Left forelimb (tissue), 1 donor: ENCODE results near the gene SNAI1.
A peak's percentile ranks its signal among the peaks of the same experiment; 100 is the strongest.
"Not testable (repeated sequence)": the region's sequence is repeated elsewhere in the genome, so short reads cannot be mapped to it uniquely, and the experiment has no call there.

Experiments
- DNase-seq: peaks from one replicate; pipeline ENCODE4 v3.0.0-alpha.2; 2018; ENCODE audit warnings: low spot score

The SNAI1 gene

DNA sequence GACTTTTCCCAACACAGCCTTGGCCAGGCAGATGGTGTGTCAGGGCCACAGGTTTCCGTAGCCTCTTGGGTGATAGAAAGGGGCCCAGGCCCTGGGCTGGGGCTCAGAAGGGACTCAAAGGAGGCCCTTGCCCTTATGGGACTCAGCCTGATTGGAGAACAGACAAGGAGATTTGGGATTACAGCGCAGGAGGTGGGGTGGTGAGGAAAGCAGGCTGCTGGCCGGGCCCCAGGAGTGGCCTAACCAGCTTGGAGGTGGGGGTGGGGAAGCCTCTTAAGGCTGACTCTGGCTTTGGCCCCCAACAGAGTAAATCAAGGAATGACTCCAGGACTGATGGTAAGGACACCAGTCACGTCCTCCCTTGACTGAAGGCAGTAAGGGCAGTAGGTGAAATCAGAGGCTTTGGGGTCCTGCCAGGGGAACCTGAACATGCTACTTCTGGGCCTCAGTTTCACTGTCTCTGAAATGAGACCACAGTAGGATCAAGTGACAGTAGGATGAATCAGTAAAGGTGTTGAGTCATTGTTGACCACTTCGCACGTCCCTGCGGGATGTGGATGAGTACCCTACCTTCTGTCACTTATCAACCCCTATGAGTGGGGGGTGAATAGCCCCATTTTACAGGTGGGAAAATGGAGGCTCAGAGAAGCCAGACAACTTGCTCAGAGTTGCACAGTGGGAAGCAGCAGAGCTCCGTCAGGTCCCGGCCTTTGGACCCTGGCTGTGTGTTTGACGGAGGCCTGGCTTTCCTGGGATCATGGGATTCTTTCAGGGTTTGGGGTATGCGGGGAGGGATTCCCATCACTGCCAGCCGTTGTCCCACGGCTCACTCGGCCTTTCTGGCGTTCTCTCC, 4.5 kb downstream of the SNAI1 start:
- no peak for DNase-seq

DNA sequence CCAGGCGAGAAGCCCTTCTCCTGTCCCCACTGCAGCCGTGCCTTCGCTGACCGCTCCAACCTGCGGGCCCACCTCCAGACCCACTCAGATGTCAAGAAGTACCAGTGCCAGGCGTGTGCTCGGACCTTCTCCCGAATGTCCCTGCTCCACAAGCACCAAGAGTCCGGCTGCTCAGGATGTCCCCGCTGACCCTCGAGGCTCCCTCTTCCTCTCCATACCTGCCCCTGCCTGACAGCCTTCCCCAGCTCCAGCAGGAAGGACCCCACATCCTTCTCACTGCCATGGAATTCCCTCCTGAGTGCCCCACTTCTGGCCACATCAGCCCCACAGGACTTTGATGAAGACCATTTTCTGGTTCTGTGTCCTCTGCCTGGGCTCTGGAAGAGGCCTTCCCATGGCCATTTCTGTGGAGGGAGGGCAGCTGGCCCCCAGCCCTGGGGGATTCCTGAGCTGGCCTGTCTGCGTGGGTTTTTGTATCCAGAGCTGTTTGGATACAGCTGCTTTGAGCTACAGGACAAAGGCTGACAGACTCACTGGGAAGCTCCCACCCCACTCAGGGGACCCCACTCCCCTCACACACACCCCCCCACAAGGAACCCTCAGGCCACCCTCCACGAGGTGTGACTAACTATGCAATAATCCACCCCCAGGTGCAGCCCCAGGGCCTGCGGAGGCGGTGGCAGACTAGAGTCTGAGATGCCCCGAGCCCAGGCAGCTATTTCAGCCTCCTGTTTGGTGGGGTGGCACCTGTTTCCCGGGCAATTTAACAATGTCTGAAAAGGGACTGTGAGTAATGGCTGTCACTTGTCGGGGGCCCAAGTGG, 5.3 kb downstream of the SNAI1 start:
- no peak for DNase-seq

DNA sequence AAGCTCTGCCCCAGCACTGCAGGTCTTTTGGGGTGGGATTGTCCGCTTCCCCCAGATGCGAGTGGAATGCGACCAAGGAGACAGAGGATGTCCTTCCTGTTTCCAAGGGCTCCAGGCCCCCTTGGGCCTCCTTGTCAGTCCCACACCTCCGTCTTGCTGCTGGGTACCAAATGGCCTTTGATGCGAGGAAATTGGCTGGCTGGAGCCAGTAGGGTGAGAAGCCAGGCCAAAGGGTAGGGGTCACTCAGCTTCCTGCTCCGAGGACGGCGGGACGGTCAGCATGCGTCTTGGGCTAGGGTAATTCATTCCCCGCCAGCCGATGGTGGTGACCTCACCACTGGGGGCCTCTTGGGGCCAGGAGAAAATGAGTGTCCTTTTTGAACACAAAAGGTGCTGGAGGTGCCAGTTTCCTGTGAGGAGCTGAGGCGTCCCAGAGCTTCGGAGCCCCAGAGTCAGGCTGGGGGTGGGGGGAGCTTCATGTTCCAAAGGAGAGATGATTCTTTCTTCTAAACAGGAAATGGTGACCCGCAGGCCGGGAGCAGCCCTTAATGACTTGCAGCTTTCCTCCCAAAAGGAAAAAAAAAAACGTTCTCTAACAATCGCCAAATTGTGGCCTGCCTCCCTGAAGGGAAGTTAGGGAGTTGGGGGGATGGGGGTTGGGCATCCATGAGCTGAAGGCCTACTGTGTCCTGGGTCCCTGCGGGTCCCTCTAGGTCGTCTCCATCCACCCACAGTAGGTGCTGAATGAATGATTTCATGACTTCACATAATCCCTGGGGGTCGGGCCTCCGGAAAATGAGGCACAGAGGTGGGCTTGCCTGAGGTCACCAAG, 6.7 kb downstream of the SNAI1 start:
- DNase-seq: peak; percentile 72

DNA sequence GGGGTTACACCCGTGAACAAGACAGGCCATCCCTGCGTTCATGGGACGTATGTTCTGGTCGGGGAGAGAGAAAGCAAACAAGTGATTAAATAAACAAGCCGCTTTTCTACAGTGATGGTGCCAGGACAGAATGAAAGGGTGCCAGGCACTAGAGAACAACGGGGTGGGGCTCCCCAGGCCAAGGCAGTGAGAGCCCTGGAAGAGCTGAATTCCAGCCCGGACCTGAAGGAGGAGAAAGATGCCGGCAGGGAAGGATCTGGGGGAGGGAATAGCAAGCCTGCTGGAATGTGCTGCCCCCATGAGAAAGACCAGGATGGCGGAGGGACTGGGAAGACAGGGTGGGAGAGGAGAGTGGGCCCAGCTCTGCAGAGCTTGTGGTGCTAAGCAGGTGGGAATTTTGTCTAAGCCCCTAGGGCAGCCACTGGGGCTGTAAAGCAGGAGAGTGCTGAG, 7.5 kb downstream of the SNAI1 start:
- no peak for DNase-seq

DNA sequence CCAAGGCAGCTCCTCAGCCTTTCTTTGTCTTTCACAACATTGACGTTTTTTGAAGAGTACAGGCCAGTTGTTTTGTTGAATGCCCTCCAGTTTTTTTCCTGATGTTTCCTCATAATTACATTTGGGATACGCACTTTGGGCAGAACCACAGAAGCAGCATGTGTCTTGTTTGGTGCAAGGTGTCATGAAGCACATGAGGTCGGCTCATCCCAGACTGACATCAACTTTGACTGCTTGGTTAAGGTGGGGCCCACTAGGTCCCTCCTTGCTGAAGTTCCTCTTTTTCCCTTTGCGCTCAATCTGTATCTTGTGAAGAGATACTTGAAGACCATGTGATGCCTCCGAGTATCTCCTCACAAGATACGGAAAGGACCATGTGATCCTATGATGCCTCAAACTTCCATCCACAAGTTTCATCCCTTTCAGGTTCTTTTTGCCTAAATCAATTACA, 10.5 kb downstream of the SNAI1 start:
- no peak for DNase-seq

DNA sequence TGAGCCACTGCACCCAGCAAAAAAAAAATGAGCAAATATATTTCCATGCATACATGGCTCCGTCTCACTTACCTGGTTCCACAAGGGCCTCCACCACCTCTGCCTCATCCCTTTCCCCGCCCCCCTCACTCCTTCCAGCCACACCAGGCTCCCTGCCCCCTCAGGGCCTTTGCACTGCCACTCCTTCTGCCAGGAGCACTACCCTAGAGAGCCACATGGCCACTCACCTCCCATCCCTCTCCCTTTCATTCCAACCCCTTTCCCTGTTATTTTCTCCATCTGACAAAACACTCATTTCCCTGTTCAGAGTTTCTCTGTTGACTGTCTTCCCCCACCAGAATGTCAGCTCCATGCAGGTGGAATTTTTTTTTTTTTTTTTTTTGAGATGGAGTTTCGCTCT, 12.8 kb downstream of the SNAI1 start:
- no peak for DNase-seq

DNA sequence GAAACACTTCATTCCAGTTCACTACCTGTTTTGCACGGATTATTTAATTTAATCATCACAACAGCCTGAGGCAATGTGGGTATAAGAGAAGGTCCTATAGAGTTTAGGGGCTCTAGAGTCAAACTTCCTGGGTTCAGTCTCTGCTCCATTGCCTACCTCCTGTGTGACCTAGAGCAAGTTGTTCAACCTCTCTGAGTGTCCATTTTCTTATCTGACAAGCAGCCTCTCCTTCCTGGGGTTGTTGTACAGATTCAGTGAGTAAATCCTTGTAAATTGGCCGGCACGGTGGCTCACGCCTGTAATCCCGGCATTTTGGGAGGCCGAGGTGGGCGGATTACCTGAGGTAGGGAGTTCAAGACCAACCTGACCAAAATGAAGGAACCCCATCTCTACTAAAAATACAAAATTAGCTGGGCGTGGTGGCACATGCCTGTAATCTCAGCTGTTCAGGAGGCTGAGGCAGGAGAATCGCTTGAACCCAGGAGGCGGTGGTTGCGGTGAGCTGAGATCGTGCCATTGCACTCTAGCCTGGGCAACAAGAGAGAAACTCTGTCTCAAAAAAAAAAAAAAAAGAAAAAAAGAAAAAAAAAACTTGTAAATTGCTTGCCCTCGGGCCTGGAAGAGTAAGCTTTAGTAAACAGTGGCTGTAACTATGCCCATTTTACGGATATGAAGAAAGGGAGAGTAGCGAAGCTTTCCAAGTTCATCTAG, 15.9 kb downstream of the SNAI1 start:
- not testable (repeated sequence) for DNase-seq

DNA sequence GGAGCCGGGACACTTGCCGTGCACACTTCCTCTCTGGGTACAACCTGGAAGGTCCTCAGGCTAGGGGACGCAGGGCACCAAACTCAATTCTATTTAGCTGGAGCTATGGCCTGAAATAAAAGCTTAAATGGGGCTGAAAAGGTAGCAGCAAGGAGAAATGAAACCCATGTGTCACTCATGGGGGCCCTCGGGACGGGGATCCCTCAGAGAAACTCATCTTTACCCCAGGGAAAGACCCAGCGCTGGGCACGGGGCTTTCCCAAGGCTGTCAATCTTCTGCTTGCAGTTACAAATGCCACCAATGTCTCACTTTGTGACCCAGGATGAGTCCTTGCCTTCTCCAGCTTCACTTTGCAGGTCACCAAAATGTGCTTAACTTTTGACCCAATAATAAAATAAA, 16.5 kb downstream of the SNAI1 start:
- no peak for DNase-seq

DNA sequence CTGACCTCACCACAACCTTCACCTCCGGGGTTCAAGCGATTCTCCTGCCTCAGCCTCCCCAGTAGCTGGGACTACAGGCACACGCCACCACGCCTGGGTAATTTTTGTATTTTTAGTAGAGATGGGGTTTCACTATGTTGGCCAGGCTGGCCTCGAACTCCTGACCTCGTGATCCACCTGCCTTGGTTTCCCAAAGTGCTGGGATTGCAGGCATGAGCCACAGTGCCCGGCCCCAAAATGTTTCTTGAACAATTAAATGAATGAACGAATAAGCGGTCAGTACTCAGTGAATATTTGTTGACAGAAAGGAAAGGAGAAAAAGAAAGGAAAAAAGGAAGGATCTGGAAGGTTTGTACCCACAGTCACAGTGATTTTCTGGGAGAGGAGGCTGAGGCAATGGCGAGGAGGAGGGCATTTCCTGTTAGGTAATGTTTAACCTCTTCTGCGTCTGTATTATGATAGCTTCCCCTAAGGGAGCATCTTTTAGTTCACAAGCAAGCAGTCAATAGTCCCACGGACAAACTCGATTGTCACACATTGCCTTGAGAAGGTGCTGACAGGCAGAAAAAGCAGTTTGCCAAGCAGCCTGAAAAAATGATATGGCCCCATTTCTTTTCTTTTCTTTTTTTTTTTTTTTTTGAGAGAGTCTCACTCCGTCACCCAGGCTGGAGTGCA, 17.9 kb downstream of the SNAI1 start:
- not testable (repeated sequence) for DNase-seq

DNA sequence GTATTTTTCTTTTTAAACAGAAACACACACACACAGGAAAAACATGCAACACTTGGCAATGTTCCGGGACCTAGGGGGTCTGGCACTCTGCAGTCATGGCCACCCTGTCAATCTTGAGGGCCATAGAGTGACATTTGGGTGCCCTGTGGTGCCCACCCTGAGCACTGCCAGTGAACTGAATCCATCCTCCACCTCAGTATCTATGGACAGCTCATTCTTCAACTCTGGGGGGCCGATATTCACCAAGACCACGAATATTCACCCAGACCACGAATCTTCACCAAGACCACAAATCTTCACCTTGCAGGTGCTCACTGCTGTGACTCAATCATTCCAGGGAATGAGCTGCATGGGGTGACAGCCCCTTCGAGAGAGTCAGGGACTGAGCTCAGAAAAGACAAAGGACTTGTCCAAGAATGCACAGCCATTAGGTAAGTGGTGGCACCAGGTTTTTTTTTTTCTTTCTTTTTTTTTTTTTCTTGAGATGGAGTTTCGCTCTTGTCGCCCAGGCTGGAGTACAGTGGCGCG, 19.1 kb downstream of the SNAI1 start:
- no peak for DNase-seq

DNA sequence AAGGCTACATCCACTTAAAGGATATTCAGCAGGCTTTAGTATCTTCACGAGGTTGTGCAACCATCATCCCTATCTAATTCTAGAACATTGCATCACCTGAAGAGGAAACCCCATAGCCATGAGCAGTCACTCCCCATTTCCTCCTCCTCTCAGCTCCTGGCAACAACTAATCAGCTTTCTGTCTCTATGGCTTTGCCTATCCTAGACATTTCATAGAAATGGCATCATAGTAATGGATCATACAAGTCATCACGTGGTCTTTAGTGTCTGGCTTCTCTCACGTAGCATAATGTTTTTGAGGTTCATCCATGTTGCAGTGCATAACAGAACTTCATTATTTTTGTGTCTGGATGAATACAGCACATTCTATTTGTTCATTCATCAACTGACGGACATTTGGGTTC, 20.5 kb downstream of the SNAI1 start:
- no peak for DNase-seq

DNA sequence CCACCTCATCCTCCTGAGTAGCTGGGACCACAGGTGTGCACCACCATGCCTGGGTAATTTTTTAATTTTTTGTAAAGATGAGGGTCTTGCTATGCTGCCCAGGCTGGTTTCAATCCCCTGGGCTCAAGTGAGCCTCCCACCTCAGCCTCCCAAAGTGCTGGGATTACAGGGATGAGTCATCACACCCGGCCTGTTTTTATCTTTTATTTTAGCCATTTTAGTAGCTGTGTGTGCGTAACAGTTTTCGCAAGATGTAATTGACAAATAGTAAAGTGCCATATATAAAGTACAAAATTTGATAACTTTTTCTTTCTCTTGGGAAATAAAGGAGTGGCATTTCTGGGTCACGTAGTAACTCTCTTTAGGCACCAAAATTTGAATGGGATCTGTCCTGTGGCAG, 21.4 kb downstream of the SNAI1 start:
- no peak for DNase-seq

DNA sequence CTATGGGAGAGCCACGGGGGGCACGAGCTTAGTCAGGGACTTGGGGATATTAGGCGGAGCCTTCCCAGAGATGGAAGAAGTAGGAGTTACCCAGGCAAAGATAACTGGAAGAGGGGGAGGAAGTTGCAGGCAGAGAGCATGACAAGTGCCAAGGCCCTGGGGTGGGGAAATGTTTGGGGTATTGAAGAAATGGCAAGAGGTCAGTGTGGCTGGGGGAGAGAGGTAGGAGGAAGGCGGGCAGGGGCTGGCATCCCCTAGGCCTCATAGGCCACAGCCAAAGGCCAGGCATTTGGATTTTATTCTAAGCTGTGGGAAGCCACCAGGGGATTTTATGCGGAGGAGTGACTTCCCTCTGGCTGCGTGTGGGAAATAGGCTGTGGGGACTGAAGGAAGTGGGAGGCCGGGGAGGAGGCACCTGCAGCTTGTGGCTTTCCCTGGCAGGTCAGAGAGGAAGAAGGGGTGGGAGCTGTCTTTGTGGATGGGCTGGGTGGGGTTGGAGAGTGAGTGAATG, 22.7 kb downstream of the SNAI1 start:
- DNase-seq: no peak

DNA sequence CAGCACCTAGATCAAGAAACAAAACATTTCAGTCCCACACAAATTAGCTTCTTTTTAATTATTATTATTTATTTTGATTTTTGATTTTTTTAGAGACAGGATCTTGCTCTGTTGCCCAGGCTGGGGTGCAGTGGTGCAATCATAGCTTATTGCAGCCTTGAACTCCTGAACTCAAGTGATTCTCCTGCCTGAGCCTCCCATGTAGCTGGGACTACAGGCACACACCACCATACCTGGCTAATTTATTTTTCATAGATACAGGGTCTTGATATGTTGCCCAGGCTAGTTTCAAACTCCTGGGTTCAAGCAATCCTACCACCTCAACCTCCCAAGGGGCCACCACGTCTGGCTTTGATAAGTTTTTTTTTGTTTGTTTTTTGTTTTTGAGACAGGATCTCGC, 24.6 kb downstream of the SNAI1 start:
- no peak for DNase-seq

DNA sequence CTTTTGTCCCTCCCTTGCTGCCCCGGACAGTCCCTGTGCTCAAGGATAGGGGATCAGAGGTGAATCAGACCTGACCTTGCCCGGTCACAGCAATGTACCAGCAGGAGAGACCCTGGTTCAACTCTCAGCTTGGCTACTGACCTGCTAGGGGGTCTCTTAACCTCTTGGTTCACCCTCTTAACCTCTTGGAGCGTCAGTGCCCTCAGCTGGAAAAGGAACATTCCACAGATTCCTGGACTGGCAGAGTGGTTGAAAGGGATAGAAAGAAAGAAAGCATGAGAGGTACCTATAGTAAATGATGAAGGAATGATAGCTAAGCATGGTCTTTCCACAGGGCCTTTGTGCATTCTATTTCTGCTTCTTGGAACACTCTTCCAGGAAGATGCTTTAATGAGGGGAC, 25.2 kb downstream of the SNAI1 start:
- no peak for DNase-seq

DNA sequence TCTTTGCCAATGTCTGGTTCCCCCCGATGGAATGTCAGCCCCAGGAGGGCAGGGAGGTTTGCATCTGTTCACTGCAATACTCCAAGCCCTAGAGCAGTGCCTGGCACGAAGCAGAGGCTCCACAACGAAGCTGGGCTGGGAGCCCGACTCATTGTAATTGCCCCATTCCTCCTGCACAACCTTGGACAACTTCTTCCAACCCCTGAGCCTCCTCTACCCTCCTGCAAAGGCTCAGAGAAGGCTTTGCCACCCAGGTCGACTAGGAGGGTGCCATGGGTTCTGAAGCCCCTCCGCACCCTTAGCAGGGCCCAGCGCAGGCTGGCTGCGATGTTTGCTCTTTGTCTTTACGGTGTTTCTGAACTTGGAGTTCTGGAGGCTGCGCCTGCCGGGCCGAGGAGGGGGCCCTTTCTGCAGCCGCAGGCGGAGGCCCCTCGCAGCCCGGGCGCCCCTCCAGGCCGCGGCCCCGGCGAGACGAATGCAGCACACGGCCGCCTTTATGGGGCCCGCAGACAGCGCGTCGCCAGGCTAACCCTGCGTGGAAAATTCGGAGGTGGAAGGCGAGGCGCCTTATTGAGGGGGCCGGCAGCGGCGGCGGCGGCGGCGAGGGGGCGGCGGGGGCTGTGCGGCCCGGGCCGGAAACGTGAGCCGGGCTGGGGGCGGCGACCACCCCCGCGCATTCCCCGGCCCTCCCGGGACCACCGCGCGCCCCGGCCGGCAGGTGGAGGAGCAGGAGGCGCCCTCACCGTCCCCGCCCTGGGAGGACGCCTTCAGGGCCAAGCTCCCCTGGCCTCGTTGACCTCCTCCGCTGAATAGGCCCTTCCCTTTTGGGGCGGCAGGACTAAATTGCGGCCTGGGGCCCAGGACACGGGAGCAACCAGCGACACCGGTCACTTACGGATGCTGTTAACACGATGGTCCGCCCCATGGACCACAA, 27.0 kb downstream of the SNAI1 start:
- no peak for DNase-seq

DNA sequence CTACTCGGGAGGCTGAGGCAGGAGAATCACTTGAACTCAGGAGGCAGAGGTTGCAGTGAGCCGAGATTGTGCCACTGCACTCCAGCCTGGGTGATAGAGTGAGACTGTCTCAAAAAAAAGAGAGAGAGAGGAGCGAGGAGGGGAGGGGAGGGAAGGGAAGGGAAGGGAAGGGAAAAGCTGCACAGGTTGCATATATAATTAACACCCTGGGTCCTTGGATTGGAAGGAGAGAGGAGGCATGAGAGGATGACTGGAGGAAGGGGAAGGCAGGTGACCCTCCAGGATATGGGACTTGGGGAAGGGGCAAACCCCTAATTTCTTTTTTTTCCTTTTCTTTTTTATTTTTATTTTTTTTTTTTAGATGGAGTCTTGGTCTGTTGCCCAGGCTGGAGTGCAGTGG, 28.8 kb downstream of the SNAI1 start:
- not testable (repeated sequence) for DNase-seq

DNA sequence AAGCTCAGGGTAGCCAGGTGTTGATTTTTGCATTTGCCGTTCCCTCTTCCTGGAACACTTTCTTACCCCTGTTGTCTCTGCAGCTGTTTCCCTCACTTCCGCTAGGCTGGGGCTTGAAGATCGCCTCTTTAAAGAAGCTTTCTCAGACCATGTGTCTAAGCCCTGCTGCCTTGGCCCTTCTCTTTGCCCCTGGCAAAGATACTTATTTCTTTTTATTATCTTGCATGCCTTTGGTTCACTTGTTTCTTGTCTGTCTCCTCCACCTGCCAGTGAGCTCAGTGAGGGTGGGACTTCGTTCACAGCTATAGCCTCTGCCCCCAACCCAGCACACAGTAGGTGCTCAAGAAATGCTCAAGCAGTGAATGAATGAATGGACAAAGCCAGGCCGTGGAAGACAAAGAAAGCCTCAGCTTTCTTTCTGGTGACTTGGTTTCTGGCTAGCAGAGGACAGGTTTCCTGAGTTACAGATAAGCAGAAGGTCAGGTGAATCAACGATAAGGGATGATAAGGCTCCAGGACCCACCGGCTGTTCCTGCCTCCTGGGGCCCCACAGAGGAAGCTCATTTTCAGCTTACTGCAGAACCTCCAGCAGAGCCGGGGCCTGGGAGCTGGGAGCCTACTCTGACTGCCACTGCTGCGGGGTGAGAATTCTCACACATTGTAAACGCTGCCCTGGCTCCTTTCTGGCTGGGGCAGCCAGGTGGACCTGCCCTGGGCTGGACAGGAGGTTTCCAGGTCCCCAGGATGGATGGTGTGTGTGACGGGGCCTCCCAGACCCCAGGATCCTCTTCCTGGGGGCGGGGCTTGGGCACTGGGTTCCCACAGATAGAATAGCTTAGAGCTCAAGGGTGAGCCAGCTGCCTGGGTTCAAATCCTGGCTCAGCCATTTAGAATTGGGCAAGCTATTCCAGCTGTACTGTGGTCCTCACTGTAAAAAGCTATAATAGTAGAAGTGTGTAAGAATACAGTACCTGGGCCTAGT, 29.8 kb downstream of the SNAI1 start:
- DNase-seq: no peak
